GM06990 (cell line): ENCODE data around the gene LAG3.

ENCODE experiments used
- DNase-seq: peaks from one replicate; pipeline ENCODE4 v3.0.0-alpha.2; 2011; ENCODE audit not compliant: insufficient read length; ENCODE audit errors: extremely low read depth
- H3K27me3 ChIP-seq: replicated peaks from 2 replicates; pipeline ENCODE4 v1.6.0; 2011; ENCODE audit warnings: low read length; ENCODE audit not compliant: control insufficient read depth, insufficient read depth
- H3K36me3 ChIP-seq: 2 replicates; pipeline ENCODE4 v1.5.1; 2011; ENCODE audit warnings: low read length; ENCODE audit not compliant: control insufficient read depth, insufficient read depth
- H3K4me3 ChIP-seq: replicated peaks from 2 replicates; pipeline ENCODE4 v1.5.1; 2011; ENCODE audit warnings: low read depth, mild to moderate bottlenecking, control low read depth, low read length
- TF ChIP-seq, protein P1 (sequence below): IDR thresholded peaks from 2 replicates; pipeline ENCODE4 v1.5.1; 2011; ENCODE audit warnings: low read length, control low read depth, mild to moderate bottlenecking, inconsistent platforms; ENCODE audit not compliant: insufficient read depth, poor library complexity, severe bottlenecking

Gene LAG3

DNA sequence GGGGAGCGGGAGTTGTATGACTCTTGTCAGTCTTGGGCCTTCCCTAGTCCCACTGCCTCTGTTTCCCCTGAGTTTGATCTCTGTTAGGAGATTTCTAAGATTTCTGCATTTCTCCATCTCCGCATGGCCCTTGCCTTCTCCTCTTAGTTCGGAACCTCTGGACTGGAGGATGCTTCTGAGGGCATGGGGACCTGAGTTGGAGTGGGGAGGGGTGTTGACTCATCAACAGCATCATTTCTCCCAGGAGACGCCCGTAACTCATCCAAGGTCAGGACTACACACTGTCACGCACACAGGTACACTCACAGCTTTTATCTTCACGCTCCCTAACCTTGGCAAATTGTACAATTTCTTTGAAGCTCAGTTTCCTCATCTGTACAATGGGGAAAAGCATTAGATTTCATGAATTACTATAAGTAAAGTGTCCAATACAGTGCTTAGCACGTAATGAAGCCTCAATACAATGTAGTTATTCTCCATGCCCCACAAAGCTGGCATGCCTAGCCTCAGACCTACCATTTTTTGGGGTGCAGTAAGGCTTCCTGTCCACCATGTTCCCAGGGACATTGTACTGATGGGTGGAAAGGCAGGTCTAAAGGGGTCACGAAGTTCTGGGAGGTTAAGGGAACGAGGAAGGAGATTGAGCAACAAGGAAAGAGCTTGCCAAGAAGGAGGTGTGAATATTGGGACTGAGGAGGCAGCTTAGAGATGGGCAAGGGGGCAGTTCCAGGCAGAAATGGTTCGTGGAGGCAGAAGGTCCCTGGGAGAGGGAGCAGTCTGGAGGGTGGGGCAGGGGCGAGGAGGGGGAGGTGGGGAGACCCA is 600 bp upstream of the LAG3 start:
- Histone ChIP-seq H3K27me3 (no peaks in the 10 kb centered on the region), H3K36me3 (no peaks in the 10 kb centered on the region; the same call in 1 of the 2 replicates), H3K4me3 (no peak overlapping the region; the same call in 1 of the 2 replicates)
- DNase-seq: no peak
- TF ChIP-seq, protein P1, sequence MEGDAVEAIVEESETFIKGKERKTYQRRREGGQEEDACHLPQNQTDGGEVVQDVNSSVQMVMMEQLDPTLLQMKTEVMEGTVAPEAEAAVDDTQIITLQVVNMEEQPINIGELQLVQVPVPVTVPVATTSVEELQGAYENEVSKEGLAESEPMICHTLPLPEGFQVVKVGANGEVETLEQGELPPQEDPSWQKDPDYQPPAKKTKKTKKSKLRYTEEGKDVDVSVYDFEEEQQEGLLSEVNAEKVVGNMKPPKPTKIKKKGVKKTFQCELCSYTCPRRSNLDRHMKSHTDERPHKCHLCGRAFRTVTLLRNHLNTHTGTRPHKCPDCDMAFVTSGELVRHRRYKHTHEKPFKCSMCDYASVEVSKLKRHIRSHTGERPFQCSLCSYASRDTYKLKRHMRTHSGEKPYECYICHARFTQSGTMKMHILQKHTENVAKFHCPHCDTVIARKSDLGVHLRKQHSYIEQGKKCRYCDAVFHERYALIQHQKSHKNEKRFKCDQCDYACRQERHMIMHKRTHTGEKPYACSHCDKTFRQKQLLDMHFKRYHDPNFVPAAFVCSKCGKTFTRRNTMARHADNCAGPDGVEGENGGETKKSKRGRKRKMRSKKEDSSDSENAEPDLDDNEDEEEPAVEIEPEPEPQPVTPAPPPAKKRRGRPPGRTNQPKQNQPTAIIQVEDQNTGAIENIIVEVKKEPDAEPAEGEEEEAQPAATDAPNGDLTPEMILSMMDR: no peak

- no peaks in the 10 kb centered on the region for H3K27me3 ChIP-seq
- DNase-seq: no peak
- H3K4me3 ChIP-seq: peak overlapping the region; percentile 45
- TF ChIP-seq, protein P1: no peak
- no peaks in the 10 kb centered on the region; the same call in none of the 2 replicates for H3K36me3 ChIP-seq
Observed at GRCh38 chr12:6772726-6773589, 638 bp downstream of the LAG3 start.

GRCh38 chr12:6773590-6774351 is 1.5 kb downstream of the LAG3 start:
- Histone ChIP-seq H3K4me3 (peak overlapping the region; percentile 45), H3K36me3 (no peaks in the 10 kb centered on the region; the same call in none of the 2 replicates), H3K27me3 (no peaks in the 10 kb centered on the region)
- TF ChIP-seq, protein P1: no peak
- DNase-seq: no peak

GRCh38 chr12:6774499-6775062 is 2.3 kb downstream of the LAG3 start:
- TF ChIP-seq, protein P1: no peak
- no peaks in the 10 kb centered on the region for H3K27me3 ChIP-seq
- no peak overlapping the region for H3K4me3 ChIP-seq
- no peaks in the 10 kb centered on the region; the same call in none of the 2 replicates for H3K36me3 ChIP-seq
- DNase-seq: no peak
